ENCODE results near the gene SETBP1.

The SETBP1 gene

GRCh38 chr18:44988821-44989587 lies 308.3 kb downstream of the SETBP1 start:
- H2BK12ac ChIP-seq (ENCODE audit: low read length) = no peak overlapping the region
- H4K8ac ChIP-seq (ENCODE audit: low read depth, low read length) = no peak overlapping the region
- DNase-seq = peak in 1 of 2 donors; percentile 77
- H3K23ac ChIP-seq (ENCODE audit: low read length) = no peak overlapping the region
- no peaks in the 10 kb centered on the region for H3K36me3 ChIP-seq (ENCODE audit: control insufficient read depth in 1 of 2, insufficient read depth in 2 of 2, low read length in 2 of 2)
- H3K79me1 ChIP-seq (ENCODE audit: low read length) = no peaks in the 10 kb centered on the region
- WGBS (ENCODE audit: extremely low coverage, insufficient coverage, insufficient read length) = no CpG with 5 or more reads among the region's 1 CpG
- no peak overlapping the region for H2BK120ac ChIP-seq (ENCODE audit: insufficient read depth, low read length, poor library complexity)
- no peak overlapping the region for H3K9ac ChIP-seq (ENCODE audit: low read length)
- no peaks in the 10 kb centered on the region for H3K79me2 ChIP-seq (ENCODE audit: control insufficient read depth, insufficient read depth, low read length, poor library complexity)
- no peak overlapping the region for H3K27ac ChIP-seq (ENCODE audit: low read depth, low read length)
- H4K91ac ChIP-seq (ENCODE audit: low read depth, low read length) = no peak overlapping the region
- H3K4me3 ChIP-seq (ENCODE audit: low read depth, low read length) = no peak overlapping the region
- H3K18ac ChIP-seq (ENCODE audit: low read length) = no peak overlapping the region
- H3K4me1 ChIP-seq (ENCODE audit: control insufficient read depth in 1 of 2, insufficient read depth in 2 of 2, low read length in 2 of 2) = peaks cover 0 to 2% of the 10 kb centered on the region in 2 experiments
- no peak overlapping the region for H3K4ac ChIP-seq (ENCODE audit: low read depth, low read length)
- no peak overlapping the region for H3K14ac ChIP-seq (ENCODE audit: low read length)
- no peak overlapping the region for H2BK5ac ChIP-seq (ENCODE audit: low read depth, low read length, poor library complexity)
- H3K4me2 ChIP-seq (ENCODE audit: low read length) = no peak overlapping the region
- no peaks in the 10 kb centered on the region for H3K27me3 ChIP-seq (ENCODE audit: insufficient read depth, low read length)
- H2AK5ac ChIP-seq (ENCODE audit: low read length) = no peak overlapping the region
- H3K9me3 ChIP-seq (ENCODE audit: insufficient read depth, low read depth, low read length) = no peaks in the 10 kb centered on the region
- H2AFZ ChIP-seq (ENCODE audit: insufficient read depth, low read length, poor library complexity) = no peak overlapping the region
- H4K12ac ChIP-seq (ENCODE audit: low read depth, low read length) = no peak overlapping the region

GRCh38 chr18:44996261-44996660 lies 315.6 kb downstream of the SETBP1 start:
- no peaks in the 10 kb centered on the region for H3K36me3 ChIP-seq (ENCODE audit: control insufficient read depth in 1 of 2, insufficient read depth in 2 of 2, low read length in 2 of 2)
- H3K9ac ChIP-seq (ENCODE audit: low read length) = no peak overlapping the region
- H3K23ac ChIP-seq (ENCODE audit: low read length) = no peak overlapping the region
- H2BK12ac ChIP-seq (ENCODE audit: low read length) = no peak overlapping the region
- H3K14ac ChIP-seq (ENCODE audit: low read length) = no peak overlapping the region
- H3K9me3 ChIP-seq (ENCODE audit: insufficient read depth, low read depth, low read length) = no peaks in the 10 kb centered on the region
- H3K27me3 ChIP-seq (ENCODE audit: insufficient read depth, low read length) = no peaks in the 10 kb centered on the region
- H2AFZ ChIP-seq (ENCODE audit: insufficient read depth, low read length, poor library complexity) = no peak overlapping the region
- H2BK120ac ChIP-seq (ENCODE audit: insufficient read depth, low read length, poor library complexity) = no peak overlapping the region
- no peaks in the 10 kb centered on the region for H3K79me1 ChIP-seq (ENCODE audit: low read length)
- no peak overlapping the region for H3K27ac ChIP-seq (ENCODE audit: low read depth, low read length)
- no peak overlapping the region for H4K12ac ChIP-seq (ENCODE audit: low read depth, low read length)
- H3K4me1 ChIP-seq (ENCODE audit: control insufficient read depth in 1 of 2, insufficient read depth in 2 of 2, low read length in 2 of 2) = peaks cover 0 to 5% of the 10 kb centered on the region in 2 experiments
- no peak overlapping the region for H2AK5ac ChIP-seq (ENCODE audit: low read length)
- H3K4ac ChIP-seq (ENCODE audit: low read depth, low read length) = no peak overlapping the region
- H3K4me3 ChIP-seq (ENCODE audit: low read depth, low read length) = no peak overlapping the region
- no peak for DNase-seq
- no peak overlapping the region for H3K4me2 ChIP-seq (ENCODE audit: low read length)
- no peak overlapping the region for H3K18ac ChIP-seq (ENCODE audit: low read length)
- no peak overlapping the region for H4K91ac ChIP-seq (ENCODE audit: low read depth, low read length)
- WGBS (ENCODE audit: extremely low coverage, insufficient coverage, insufficient read length) = no CpG with 5 or more reads among the region's 3 CpGs
- H3K79me2 ChIP-seq (ENCODE audit: control insufficient read depth, insufficient read depth, low read length, poor library complexity) = no peaks in the 10 kb centered on the region
- no peak overlapping the region for H4K8ac ChIP-seq (ENCODE audit: low read depth, low read length)
- no peak overlapping the region for H2BK5ac ChIP-seq (ENCODE audit: low read depth, low read length, poor library complexity)

- Histone ChIP-seq H2AK5ac (ENCODE audit: low read length) (no peak overlapping the region), H3K79me1 (ENCODE audit: low read length) (peaks cover 2% of the 10 kb centered on the region), H3K23ac (ENCODE audit: low read length) (no peak overlapping the region), H2AFZ (ENCODE audit: insufficient read depth, low read length, poor library complexity) (no peak overlapping the region), H3K4me2 (ENCODE audit: low read length) (no peak overlapping the region), H3K79me2 (ENCODE audit: control insufficient read depth, insufficient read depth, low read length, poor library complexity) (no peaks in the 10 kb centered on the region), H4K8ac (ENCODE audit: low read depth, low read length) (no peak overlapping the region), H2BK12ac (ENCODE audit: low read length) (no peak overlapping the region), H3K4me1 (ENCODE audit: control insufficient read depth in 1 of 2, insufficient read depth in 2 of 2, low read length in 2 of 2) (peaks cover 3 to 5% of the 10 kb centered on the region in 2 experiments), H3K4me3 (ENCODE audit: low read depth, low read length) (no peak overlapping the region), H3K36me3 (ENCODE audit: control insufficient read depth in 1 of 2, insufficient read depth in 2 of 2, low read length in 2 of 2) (no peaks in the 10 kb centered on the region), H3K4ac (ENCODE audit: low read depth, low read length) (no peak overlapping the region), H2BK5ac (ENCODE audit: low read depth, low read length, poor library complexity) (no peak overlapping the region), H2BK120ac (ENCODE audit: insufficient read depth, low read length, poor library complexity) (no peak overlapping the region), H3K18ac (ENCODE audit: low read length) (no peak overlapping the region), H3K27ac (ENCODE audit: low read depth, low read length) (no peak overlapping the region), H3K9me3 (ENCODE audit: insufficient read depth, low read depth, low read length) (no peaks in the 10 kb centered on the region), H3K27me3 (ENCODE audit: insufficient read depth, low read length) (no peaks in the 10 kb centered on the region), H4K91ac (ENCODE audit: low read depth, low read length) (no peak overlapping the region), H3K14ac (ENCODE audit: low read length) (no peak overlapping the region), H4K12ac (ENCODE audit: low read depth, low read length) (no peak overlapping the region), H3K9ac (ENCODE audit: low read length) (no peak overlapping the region)
- no CpG with 5 or more reads among the region's 2 CpGs for WGBS (ENCODE audit: extremely low coverage, insufficient coverage, insufficient read length)
- DNase-seq = no peak
Observed at GRCh38 chr18:44997174-44997573, 316.5 kb downstream of the SETBP1 start.

- no peak for DNase-seq
- no peak overlapping the region for H3K27ac ChIP-seq (ENCODE audit: low read depth, low read length)
- H3K14ac ChIP-seq (ENCODE audit: low read length) = no peak overlapping the region
- H2AFZ ChIP-seq (ENCODE audit: insufficient read depth, low read length, poor library complexity) = no peak overlapping the region
- no peak overlapping the region for H3K4ac ChIP-seq (ENCODE audit: low read depth, low read length)
- no peak overlapping the region for H3K18ac ChIP-seq (ENCODE audit: low read length)
- no peak overlapping the region for H2BK120ac ChIP-seq (ENCODE audit: insufficient read depth, low read length, poor library complexity)
- H3K4me1 ChIP-seq (ENCODE audit: control insufficient read depth in 1 of 2, insufficient read depth in 2 of 2, low read length in 2 of 2) = peaks cover 3 to 6% of the 10 kb centered on the region in 2 experiments
- H3K4me2 ChIP-seq (ENCODE audit: low read length) = no peak overlapping the region
- H2BK5ac ChIP-seq (ENCODE audit: low read depth, low read length, poor library complexity) = no peak overlapping the region
- no peaks in the 10 kb centered on the region for H3K9me3 ChIP-seq (ENCODE audit: insufficient read depth, low read depth, low read length)
- H3K79me1 ChIP-seq (ENCODE audit: low read length) = peaks cover 4% of the 10 kb centered on the region
- no peak overlapping the region for H3K23ac ChIP-seq (ENCODE audit: low read length)
- no peak overlapping the region for H2AK5ac ChIP-seq (ENCODE audit: low read length)
- H3K27me3 ChIP-seq (ENCODE audit: insufficient read depth, low read length) = no peaks in the 10 kb centered on the region
- H3K4me3 ChIP-seq (ENCODE audit: low read depth, low read length) = no peak overlapping the region
- H3K36me3 ChIP-seq (ENCODE audit: control insufficient read depth in 1 of 2, insufficient read depth in 2 of 2, low read length in 2 of 2) = no peaks in the 10 kb centered on the region
- H3K79me2 ChIP-seq (ENCODE audit: control insufficient read depth, insufficient read depth, low read length, poor library complexity) = no peaks in the 10 kb centered on the region
- no peak overlapping the region for H4K8ac ChIP-seq (ENCODE audit: low read depth, low read length)
- H3K9ac ChIP-seq (ENCODE audit: low read length) = no peak overlapping the region
- H4K12ac ChIP-seq (ENCODE audit: low read depth, low read length) = no peak overlapping the region
- H2BK12ac ChIP-seq (ENCODE audit: low read length) = no peak overlapping the region
- WGBS (ENCODE audit: extremely low coverage, insufficient coverage, insufficient read length) = no CpG with 5 or more reads among the region's 8 CpGs
- no peak overlapping the region for H4K91ac ChIP-seq (ENCODE audit: low read depth, low read length)
Observed at GRCh38 chr18:44998360-44998759, 317.7 kb downstream of the SETBP1 start.
